T-helper 1 cell treated with Interleukin-12 subunit alpha and Interleukin-12 subunit beta and Interleukin-4 antibody, amounts not matched to agents 30 μg/mL and 1 μg/mL, for 36 hours (primary cell): ENCODE measurements around the gene GRM7.

Source experiments
- H3K27ac Mint-ChIP-seq: one replicate; pipeline ENCODE4 v1.8.0; 2021; ENCODE audit warnings: mild to moderate bottlenecking, mixed read lengths
- H3K27me3 Mint-ChIP-seq: one replicate; pipeline ENCODE4 v1.8.0; 2021; ENCODE audit warnings: low read depth, mixed read lengths
- H3K36me3 Mint-ChIP-seq: one replicate; pipeline ENCODE4 v1.8.0; 2021; ENCODE audit warnings: low read depth, mixed read lengths
- H3K4me1 Mint-ChIP-seq: one replicate; pipeline ENCODE4 v1.8.0; 2021; ENCODE audit warnings: low read depth, mixed read lengths
- H3K4me3 Mint-ChIP-seq: one replicate; pipeline ENCODE4 v1.8.0; 2021; ENCODE audit warnings: mild to moderate bottlenecking, moderate library complexity, mixed read lengths
- H3K9me3 Mint-ChIP-seq: one replicate; pipeline ENCODE4 v1.8.0; 2021; ENCODE audit warnings: mixed read lengths

Gene GRM7

DNA sequence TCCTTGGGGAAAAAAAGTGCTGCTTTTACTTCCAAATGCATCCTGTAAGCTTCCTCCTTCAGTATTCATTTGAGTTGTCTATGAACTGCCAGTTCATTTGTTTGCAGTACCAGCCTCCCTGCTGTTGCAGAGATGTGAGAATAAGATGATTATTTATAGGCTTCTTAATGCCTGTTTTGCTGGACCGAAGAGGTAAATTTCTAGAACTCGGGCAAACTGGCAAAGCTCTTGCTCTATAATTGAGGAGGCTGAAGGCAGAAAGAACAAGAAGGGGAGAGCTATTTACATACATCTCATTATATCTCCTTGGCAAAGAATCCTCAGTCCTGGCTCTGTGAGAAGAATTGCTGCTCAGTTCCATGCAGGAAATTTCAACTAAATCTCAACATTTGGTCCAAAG is 790.4 kb downstream of the GRM7 start:
- no peaks in the 10 kb centered on the region for H3K9me3 Mint-ChIP-seq
- no peaks in the 10 kb centered on the region for H3K27me3 Mint-ChIP-seq
- H3K27ac Mint-ChIP-seq, result no peak overlapping the region
- H3K4me1 Mint-ChIP-seq, result no peaks in the 10 kb centered on the region
- no peaks in the 10 kb centered on the region for H3K36me3 Mint-ChIP-seq
- H3K4me3 Mint-ChIP-seq, result no peak overlapping the region

DNA sequence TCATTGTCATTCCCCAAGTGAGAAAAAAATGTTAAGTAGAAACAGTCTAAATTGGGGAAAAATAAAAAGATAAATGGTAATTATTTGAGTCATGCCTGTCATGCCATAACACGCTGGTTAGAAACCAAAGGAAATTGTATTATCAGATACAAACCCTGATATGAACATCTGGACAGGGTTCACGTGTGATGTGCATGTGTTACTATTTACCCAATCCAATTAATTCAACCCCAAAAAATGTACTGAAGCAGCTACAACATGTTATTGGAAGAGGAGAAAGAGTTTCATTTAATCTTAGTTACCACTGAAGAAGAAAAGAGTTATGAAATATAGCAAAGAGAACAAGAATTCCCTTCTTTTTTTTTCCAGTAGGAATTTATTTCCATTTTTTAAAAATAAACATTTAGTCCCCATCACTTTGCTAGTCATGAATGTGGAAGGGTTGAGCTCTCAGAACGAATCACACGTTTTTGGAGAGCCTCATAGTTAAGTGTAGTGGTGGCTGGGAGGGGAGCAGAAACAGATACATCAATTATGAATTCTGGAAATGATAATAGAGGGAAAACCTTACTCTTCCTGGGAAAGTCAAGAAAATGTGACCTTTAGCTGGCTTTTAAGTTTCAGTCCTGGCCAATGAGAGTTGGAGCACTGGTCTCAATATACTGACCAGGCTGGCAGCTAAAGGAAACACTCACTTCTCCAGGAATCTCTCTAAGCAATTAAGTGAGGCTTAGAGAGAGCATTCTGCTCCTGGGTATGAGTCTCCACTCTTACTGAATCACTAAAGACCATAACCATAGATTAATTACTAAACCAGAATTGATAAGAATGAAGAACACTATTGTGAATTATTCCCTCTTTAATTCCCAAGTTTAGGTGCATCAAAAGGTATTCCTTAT is 796.5 kb downstream of the GRM7 start:
- Mint-ChIP-seq H3K9me3 (no peaks in the 10 kb centered on the region), H3K4me1 (no peaks in the 10 kb centered on the region), H3K4me3 (no peak overlapping the region), H3K36me3 (no peaks in the 10 kb centered on the region), H3K27me3 (no peaks in the 10 kb centered on the region), H3K27ac (no peak overlapping the region)

DNA sequence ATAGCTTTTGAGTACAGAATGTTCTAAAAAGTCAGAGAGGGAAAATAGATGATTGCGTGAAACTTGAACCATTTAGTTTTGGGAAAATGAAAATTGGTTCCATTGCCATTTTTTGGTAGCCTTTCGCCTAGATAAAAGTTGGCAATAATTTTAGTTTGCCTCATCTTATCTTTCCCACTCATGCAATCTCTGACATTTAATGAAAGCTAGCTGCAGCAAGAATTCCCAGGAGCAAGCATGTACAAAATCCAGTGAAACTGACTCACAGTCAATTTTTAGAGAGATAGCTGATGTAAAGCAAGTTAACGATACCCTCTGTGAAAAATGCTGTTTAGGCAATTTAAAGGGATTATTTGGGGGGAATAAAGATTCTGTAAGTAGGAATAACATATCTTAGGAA is 797.4 kb downstream of the GRM7 start:
- H3K27me3 Mint-ChIP-seq, result no peaks in the 10 kb centered on the region
- H3K27ac Mint-ChIP-seq, result no peak overlapping the region
- no peaks in the 10 kb centered on the region for H3K36me3 Mint-ChIP-seq
- H3K9me3 Mint-ChIP-seq, result no peaks in the 10 kb centered on the region
- no peaks in the 10 kb centered on the region for H3K4me1 Mint-ChIP-seq
- H3K4me3 Mint-ChIP-seq, result no peak overlapping the region

DNA sequence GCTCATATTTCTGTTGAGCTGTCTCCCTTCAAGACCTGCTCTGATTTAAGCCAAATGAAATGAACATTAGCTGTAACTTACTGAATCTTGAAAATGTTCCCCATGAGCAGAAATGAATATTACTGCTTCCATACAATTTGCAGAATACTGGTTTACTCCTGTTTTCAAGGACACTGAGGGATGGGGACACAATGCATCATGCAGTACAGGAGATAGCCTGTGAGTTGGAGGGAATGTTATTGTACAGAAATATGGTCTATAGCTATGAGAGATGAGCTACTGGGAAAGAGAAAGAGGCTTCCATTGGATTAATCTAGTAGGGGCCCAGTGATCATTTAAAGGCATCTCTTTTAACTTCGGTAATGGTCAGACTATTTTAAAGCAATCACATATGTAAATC is 798.2 kb downstream of the GRM7 start:
- Mint-ChIP-seq H3K4me1 (no peaks in the 10 kb centered on the region), H3K36me3 (no peaks in the 10 kb centered on the region), H3K27me3 (no peaks in the 10 kb centered on the region), H3K9me3 (no peaks in the 10 kb centered on the region), H3K27ac (no peak overlapping the region), H3K4me3 (no peak overlapping the region)

DNA sequence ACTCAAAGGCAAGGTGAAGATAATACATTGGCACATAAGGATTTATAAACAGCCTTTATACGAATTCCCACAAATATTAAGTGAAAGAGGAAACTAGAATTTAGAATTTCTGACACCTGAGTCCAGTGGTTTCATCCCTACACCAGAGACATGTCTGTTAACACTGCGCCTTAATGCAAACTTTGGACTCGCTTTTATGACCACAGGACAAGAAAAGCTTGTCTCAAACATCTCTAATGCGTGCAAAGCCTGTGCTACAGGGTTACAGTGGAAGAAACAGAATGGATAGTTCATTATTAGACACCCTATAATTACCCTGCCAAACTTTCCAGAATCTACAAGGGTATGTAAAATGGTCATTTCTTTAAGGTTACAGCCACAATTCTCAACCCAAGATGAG is 802.9 kb downstream of the GRM7 start:
- Mint-ChIP-seq H3K4me3 (no peak overlapping the region), H3K9me3 (no peaks in the 10 kb centered on the region), H3K4me1 (no peaks in the 10 kb centered on the region), H3K27ac (no peak overlapping the region), H3K36me3 (no peaks in the 10 kb centered on the region), H3K27me3 (no peaks in the 10 kb centered on the region)

DNA sequence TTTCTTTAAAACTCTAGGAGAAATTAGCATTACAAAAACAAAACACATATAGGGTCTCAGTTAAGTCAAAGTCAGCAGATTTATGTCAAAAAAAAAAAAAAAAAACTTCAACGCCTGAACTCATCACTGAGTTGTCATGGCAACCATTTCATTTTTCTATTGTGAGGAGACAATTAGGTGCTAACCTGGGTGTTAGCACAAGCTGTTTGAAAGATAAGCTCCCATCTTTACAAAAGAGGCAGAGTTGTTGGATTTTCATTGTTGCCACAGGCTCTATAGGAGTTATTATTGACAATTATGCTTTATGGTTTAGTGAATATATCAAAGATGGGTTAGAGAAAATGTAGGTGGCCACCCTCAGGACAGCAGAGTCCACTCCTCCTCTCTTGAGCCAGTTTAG is 806.9 kb downstream of the GRM7 start:
- H3K4me1 Mint-ChIP-seq, result no peaks in the 10 kb centered on the region
- no peaks in the 10 kb centered on the region for H3K36me3 Mint-ChIP-seq
- H3K9me3 Mint-ChIP-seq, result no peaks in the 10 kb centered on the region
- H3K4me3 Mint-ChIP-seq, result no peak overlapping the region
- no peak overlapping the region for H3K27ac Mint-ChIP-seq
- no peaks in the 10 kb centered on the region for H3K27me3 Mint-ChIP-seq

DNA sequence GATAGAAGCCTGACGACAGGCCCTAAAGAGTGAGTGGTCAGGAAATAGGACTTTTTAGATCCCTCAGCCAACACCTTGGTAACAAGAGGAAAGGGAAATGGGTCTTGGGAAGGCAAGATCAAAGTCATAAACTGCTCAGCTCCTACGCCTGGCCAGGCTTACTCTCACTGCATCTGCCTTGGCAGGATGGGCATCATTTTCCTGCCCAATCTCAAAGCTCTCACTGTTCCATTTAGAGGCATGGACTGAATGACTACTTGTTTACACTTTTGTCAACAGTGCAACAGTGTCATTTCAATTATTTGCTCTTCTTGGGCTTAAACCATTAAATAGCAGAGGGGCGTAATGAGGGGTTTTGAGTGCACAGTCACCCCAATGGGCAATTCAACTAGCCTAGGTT is 808.7 kb downstream of the GRM7 start:
- no peaks in the 10 kb centered on the region for H3K4me1 Mint-ChIP-seq
- no peak overlapping the region for H3K27ac Mint-ChIP-seq
- H3K4me3 Mint-ChIP-seq, result no peak overlapping the region
- no peaks in the 10 kb centered on the region for H3K9me3 Mint-ChIP-seq
- H3K36me3 Mint-ChIP-seq, result no peaks in the 10 kb centered on the region
- H3K27me3 Mint-ChIP-seq, result no peaks in the 10 kb centered on the region

DNA sequence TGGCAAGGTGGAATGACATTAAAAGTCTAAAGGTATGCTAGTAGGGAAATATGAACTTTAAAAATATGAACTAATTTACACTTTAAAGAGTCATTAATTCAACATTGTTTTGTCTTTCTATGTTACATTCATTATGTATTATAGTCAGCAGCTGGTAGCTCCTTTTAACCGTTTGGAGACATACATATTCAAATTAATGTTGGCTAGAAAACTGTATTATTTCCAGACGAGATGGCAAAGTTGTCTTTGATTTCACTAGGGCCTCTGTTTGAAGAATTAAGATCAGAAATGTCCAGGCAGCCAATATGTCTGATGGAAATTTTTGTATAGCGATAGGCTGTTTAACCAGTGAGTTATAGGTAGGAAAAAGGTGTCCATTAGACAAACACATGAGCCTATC is 817.6 kb downstream of the GRM7 start:
- H3K9me3 Mint-ChIP-seq, result peaks cover 3% of the 10 kb centered on the region
- no peak overlapping the region for H3K27ac Mint-ChIP-seq
- H3K4me3 Mint-ChIP-seq, result no peak overlapping the region
- no peaks in the 10 kb centered on the region for H3K27me3 Mint-ChIP-seq
- H3K36me3 Mint-ChIP-seq, result no peaks in the 10 kb centered on the region
- H3K4me1 Mint-ChIP-seq, result no peaks in the 10 kb centered on the region

DNA sequence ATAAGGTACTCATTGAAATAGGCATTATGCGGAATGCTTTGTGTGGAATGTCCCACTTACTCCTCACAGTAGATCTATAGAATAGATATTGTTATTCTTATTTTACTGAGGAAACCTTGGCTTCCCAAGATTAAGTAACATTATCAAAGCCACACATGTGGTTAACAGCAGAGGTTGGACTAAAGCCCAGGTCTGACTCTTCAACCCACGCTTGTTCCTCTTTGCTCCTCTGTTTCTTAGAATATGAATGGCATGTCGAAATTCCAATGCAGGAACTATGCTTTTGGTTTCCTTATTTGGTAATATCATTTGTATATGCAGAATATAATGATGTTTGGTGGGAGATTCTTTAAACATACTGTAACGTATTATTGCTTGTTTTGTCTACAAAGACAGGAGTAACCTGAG is 821.9 kb downstream of the GRM7 start:
- H3K9me3 Mint-ChIP-seq, result peaks cover 3% of the 10 kb centered on the region
- no peak overlapping the region for H3K4me3 Mint-ChIP-seq
- H3K36me3 Mint-ChIP-seq, result no peaks in the 10 kb centered on the region
- no peak overlapping the region for H3K27ac Mint-ChIP-seq
- no peaks in the 10 kb centered on the region for H3K27me3 Mint-ChIP-seq
- H3K4me1 Mint-ChIP-seq, result no peaks in the 10 kb centered on the region

DNA sequence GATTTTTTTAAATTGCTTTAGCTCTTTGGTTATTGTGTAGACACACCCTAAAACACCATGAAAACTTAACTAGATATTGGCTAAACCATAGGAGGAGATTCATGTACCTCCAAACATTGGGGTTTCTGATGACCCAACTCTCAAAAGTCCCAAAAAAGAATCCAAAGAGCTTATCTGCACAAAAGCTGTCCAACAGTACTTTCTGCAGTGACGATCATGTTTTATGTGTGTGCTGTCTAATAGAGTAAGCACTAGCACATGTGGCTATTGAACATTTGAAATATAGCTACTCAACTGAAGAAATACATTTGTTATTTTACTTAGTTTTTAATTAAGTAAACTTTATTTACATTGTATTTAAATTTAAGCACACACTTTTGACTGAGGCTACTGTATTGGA is 822.5 kb downstream of the GRM7 start:
- Mint-ChIP-seq H3K9me3 (peaks cover 3% of the 10 kb centered on the region), H3K27ac (no peak overlapping the region), H3K4me3 (no peak overlapping the region), H3K27me3 (no peaks in the 10 kb centered on the region), H3K4me1 (no peaks in the 10 kb centered on the region), H3K36me3 (no peaks in the 10 kb centered on the region)

DNA sequence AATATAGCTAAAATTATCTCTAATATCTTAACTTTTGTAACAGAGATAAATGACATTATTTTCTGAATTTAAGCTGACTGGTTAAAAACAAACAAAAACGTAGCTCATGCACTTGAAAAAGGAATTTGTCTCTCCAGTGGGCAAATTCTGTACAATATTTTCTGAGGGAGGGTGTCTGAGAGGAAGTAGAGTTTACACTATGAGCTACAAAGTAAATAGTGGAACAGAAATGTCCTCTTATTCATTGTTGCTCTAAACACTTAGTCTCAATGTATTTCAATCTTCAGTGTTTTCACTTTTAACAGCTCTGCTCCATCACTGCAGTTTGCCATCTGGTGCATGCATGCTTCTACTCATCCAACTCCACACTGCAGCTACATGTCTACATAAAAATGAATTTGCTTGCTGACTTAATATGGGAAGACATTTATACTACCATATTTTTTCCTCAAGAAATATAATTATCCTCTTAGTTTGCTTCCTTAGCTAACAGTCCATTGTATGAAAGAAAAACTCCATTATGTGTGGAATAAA is 823.3 kb downstream of the GRM7 start:
- peaks cover 3% of the 10 kb centered on the region for H3K9me3 Mint-ChIP-seq

DNA sequence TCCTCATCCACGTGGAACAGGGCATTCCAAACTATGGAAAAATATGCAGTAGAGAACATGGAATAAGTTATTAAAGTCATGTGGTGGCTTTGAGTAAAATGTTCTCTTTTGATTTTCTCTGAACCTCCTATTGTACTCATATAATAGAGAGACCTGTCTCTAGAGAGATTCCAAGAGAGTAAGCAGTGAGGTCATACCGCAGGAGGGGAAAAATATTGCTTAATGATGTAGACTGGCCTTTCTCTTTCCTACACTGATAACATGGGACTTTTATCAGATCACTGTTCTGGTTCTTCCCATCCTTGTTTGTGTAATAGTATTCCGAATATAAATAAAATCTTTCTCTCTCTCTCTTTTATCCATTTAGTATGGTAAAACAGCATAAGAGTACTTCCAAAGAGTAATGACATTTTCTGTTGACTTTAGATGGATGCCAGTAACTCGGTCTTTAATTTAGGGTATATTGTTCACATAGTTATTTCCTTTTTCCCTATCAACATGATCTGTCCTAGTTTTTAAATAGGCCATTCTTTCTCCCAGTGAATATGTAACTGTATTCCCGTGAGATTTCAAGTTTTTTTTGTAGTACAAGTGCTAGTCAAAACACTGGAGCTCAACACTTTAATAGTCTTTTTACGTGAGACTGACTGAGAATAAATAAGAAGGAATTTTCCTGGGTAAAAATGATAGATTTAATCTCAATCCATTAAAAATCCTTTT is 826.7 kb downstream of the GRM7 start:
- Mint-ChIP-seq H3K27ac (no peak overlapping the region), H3K4me1 (no peaks in the 10 kb centered on the region), H3K36me3 (no peaks in the 10 kb centered on the region), H3K4me3 (no peak overlapping the region), H3K27me3 (no peaks in the 10 kb centered on the region), H3K9me3 (peaks cover 4% of the 10 kb centered on the region)

More for the DNA sequence above, 823.3 kb downstream of the GRM7 start:
- Mint-ChIP-seq H3K4me3 (no peak overlapping the region), H3K27ac (no peak overlapping the region), H3K36me3 (no peaks in the 10 kb centered on the region), H3K4me1 (no peaks in the 10 kb centered on the region), H3K27me3 (no peaks in the 10 kb centered on the region)

DNA sequence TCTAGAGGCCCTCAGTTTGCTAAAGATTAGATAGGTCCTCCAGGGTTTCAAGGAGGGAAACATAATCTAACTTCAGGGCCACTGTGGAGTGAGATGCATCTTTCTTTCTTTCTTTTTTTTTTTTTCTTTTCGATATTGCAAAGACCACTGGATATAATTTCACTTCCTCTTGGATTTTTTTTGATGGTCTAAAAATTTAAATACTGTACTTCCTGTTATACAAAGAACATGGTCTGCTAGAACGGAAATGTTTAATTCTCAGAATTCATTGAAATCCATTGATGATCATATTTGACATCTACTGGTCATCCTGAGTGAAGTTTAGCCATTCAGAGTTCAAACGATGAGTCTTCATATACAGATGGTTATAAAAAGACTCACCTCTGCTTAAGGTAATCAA is 832.0 kb downstream of the GRM7 start:
- Mint-ChIP-seq H3K4me1 (no peaks in the 10 kb centered on the region), H3K36me3 (no peaks in the 10 kb centered on the region), H3K27me3 (no peaks in the 10 kb centered on the region), H3K9me3 (peaks cover 8% of the 10 kb centered on the region), H3K4me3 (no peak overlapping the region), H3K27ac (no peak overlapping the region)

DNA sequence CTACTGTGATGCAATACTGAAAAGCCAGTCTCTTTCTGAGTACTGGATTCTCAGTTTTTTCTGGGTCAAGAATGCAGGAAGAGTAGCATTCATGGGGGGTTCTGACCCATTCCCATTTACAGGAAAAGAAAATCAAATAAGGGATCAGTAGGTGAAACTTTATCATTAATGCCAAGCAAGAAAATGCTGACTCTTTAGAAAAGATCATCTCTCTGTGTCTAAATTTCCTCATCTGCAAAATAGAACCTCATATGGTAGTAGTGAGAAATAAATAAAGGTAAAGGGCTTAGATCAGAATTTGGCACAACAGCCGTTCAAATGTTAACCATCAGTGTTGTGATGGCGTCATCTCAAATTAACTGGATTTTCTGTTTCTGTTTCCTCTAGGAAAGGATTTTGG is 833.1 kb downstream of the GRM7 start:
- peaks cover 8% of the 10 kb centered on the region for H3K9me3 Mint-ChIP-seq
- no peak overlapping the region for H3K4me3 Mint-ChIP-seq
- no peaks in the 10 kb centered on the region for H3K4me1 Mint-ChIP-seq
- no peaks in the 10 kb centered on the region for H3K27me3 Mint-ChIP-seq
- H3K36me3 Mint-ChIP-seq, result no peaks in the 10 kb centered on the region
- no peak overlapping the region for H3K27ac Mint-ChIP-seq

DNA sequence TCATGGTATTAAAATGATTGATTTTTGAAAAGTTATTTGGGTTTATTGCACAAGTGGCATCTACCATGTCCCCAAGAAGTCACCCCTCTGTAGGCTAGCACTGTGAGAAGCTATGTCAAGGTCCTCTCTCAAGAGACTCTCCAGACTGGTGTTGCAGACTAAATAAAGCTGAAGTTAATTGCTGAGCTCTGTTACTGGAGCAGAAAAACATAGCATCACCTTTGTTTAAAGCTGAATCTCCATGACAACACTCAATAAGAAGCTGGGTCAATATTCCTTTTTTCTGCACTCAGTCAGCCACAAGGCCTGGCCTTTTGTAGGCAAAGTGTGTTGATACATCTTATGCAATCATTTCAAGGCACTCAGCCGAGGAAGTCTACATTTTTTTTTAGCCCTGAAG is 834.1 kb downstream of the GRM7 start:
- H3K9me3 Mint-ChIP-seq, result peaks cover 8% of the 10 kb centered on the region
- H3K27ac Mint-ChIP-seq, result no peak overlapping the region
- no peaks in the 10 kb centered on the region for H3K36me3 Mint-ChIP-seq
- H3K27me3 Mint-ChIP-seq, result no peaks in the 10 kb centered on the region
- H3K4me3 Mint-ChIP-seq, result no peak overlapping the region
- no peaks in the 10 kb centered on the region for H3K4me1 Mint-ChIP-seq
